ENCODE measurements around the gene SPRED2.

The SPRED2 gene

DNA sequence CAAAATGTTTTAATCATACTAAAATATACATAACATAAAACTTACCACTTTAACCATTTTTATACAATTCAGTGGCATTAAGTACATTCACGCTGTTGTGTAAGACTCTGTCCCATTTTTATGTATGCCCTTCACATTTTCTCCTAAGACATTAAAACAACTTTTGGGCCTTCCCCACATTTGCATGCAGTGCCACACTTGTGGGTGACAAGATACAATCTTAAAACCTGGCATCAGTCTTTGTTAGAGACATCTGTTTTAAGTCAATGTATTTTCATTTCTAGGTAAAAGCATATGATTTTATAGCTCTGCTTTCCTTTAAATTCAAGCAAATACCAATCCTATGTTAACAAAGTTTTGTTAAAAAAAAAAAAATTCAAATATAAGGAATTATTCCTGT lies 17.3 kb downstream of the SPRED2 start:
- DNase-seq (ENCODE audit: low spot score): no peak

DNA sequence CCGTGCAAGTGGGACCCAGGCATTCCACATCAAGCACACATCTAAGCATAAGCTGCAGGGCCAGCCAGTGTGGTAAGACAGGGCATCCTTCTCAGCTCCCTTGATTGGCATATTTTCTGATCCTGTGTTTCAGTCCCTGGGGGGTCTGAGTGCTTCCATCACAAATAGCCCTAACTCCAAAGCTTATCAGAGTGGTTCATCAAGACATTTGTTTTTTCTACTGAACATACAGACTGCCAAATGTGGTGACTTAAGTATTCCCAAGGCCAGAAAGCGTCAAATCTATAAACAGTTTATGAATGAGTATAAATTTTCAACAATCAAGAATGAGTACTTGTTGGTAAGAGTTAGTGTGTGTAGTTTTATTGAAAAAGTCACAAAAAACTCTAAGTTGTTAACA lies 18.8 kb downstream of the SPRED2 start:
- no peak for DNase-seq (ENCODE audit: low spot score)

DNA sequence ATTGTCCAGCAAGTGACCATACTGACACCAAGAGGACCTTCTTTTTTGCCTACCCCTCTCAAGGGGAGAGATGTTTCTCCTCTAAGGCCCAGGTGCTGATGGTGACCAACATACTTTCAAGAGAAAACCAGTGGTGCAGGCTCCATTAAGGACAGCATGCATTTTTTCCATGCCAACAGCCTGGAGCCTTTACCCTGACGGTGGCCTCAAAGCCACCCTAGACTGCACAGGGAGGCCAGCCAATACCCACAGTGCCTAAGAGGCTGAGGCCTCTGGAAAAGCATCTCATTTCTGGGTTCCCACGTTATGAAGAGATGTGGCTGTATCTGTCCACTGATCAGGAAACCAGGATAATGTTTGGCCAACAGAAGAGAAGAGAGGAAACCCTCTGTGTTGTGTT lies 19.3 kb downstream of the SPRED2 start:
- DNase-seq (ENCODE audit: low spot score): no peak

DNA sequence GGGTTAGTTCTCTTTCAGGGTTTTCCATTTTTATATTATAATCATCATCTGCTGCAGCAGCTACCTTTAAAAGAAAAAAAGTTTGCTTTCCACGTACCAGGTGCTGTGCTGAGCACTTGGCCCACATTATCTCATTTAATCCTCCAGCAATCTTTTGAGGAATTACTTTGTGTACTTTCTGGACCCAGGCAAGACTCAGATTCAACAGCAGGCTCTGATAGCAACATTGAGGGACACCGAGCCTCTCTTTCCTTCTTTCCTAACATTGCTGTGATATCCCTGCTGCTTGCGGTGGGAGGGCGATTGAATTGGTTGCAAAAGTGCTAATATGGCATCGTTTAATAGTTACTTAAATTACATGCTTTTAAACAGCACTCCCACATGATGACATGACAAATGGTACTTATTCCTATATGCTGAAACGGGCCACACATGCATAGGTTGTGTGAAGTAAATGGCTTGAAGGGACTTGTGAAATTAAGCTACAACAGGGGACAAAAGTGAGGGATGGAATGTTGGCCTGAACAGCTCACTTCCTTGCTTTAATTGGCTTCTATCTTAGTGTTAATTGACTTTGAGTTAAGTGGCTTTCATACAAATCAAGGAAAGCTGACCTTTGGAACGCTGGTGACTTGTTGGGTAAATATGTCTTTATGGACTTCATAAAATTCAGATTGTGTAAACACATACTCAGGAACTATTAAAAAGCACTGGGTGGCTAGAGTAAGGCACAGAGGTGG lies 21.2 kb downstream of the SPRED2 start:
- no peak for DNase-seq (ENCODE audit: low spot score)

DNA sequence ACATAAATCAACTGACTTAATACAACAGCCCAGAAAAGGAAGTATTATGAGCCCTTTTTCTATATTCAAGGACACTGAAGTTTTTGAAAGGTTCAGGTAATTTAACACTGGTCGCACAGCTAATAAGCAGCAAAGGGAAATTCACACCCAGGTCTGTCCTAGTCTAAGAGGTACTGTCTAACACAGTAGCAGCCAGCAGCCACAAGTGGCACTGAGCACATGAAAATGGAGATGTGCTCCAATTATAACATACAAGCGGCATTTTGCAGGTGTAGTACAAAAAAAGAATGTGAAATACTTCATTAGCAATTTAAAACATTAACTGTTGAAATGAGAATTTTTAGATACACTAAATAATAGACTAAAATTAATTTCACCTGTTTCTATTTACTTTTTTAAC lies 23.4 kb downstream of the SPRED2 start:
- DNase-seq (ENCODE audit: low spot score): no peak

DNA sequence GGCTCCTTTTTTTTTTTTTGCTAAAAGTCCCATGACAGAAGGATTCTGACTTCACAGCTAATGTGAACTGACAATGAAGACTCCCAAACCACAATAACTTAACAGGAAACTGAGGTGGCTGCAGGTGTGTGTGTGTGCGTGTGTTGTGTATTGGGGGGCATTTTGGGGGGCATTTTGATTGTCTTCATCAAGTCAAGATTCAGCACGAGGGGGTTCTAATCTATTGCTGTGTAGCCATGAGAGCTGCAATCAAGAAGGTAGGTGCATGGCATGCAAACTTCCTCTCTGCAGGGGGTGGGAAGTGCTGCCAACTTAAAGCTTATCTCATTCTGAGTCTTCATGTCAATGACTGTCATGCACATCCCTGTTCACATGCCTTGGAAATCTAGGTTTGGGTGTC lies 25.2 kb downstream of the SPRED2 start:
- DNase-seq (ENCODE audit: low spot score): no peak

DNA sequence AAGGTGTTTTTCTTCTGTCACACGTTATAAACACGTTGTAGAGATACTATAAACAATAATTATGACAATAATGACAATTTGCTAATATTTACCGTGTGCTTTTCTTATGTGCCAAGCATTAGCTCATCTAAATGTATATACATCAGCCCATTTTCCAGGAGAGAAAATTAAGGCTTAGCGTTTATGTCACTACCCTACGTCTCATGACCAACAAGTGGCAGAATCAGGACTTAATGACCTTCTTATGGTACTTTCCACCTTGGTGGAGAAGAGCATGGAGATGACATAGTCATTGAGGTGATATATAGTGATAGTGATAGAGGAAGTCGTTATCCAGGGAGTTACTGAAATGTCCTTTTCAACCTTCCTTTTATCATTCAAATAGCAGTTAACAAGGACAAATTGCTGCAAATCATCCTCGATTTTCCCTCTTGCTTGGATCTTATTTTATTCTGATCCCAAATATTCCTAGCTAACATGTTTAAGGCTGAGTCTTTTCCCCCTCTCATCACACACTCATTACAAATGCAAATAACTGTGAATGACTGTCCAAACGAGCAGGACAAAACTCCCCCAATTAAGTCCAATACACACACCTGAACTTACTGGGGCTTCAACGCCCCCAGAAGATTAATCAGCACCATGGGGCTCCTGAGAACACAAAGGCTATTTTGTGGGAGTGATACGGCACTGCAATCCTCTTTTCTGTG lies 27.3 kb downstream of the SPRED2 start:
- DNase-seq (ENCODE audit: low spot score): no peak

DNA sequence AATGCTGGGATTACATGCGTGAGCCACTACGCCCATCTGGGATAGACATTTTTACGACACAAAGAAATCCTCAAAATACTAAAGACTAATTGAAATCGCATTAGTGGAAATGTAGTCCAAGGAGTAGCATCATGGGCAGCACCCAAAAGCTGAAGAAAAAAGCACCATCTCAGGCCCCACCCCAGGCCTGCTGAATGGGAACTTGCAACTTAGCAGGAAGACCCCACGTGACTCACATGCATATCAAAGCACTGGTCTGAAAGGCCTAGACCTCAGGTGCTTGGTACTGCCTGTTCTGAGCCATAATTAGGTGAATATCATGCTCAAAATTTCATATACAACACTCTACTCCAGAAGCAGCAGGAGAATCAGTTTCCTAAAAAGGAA lies 28.9 kb downstream of the SPRED2 start:
- DNase-seq (ENCODE audit: low spot score): no peak

DNA sequence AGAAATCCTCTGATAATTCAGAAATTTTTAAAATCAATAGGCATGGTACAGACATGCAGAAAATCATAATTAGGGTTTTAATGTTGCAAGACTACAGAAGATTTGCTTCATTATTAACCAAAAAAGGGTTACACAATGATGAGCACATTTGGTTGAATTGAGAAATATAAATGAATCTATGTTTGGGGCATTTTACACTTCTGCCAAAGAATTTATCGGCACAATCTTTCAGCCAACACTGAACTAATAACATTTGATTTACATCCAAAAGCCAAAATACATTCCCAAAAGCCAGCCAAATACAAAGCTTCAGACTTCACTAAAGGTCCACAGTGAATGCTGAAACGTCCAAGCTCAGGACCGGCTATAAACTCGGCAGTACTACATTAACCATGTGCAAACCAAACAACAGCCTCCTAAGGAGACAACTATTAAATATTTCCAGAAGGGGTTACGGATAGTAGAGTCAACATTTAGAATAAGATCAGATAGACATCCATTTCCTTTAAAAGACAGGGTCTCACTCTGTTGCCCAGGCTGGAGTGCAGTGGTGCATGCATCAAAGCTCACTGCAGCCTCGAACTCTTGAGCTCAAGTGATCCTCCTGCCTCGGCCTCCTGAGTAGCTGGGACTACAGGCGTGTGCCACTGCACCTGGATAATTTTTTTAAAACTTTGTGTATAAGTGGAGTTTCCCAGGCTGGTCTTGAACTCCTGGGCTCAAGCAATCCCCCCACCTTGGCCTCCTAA lies 29.4 kb downstream of the SPRED2 start:
- no peak for DNase-seq (ENCODE audit: low spot score)

DNA sequence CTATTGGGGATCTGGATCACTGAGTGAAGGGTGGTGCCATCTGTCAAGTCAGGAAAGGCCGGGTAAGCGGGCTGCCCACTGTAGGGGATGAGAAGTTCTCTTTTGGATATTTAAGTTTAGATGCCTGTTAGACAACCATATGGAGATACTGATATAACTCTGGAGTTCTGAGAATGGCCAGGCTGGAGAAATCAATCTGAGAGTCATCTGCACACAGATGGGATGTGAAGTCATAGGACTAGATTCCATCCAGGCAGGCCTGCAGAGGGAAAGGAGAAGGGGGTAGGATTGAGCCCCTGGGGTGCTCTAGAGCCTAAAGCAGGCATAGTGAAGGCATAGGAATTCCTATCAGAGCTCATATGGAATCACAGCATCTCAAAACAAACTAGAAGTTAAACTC lies 30.1 kb downstream of the SPRED2 start:
- DNase-seq (ENCODE audit: low spot score): no peak

DNA sequence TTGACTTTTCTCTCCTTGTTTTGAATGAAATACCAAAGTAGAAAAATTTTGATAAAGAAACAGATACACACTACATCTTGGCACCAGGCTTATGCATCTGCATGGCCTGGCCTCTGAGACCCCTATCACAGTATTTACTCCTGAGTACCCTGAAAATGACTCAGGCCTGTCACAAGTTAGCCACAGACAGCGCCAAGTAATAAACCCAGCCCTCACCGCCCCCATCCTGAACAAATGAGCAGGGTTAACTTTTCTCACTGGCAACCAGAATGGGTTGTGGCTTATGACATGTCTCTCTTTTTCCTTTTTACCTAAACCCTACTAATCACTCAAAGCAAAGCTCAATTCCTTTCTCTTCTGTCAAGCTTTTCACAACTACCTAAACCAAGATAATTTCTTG lies 35.3 kb downstream of the SPRED2 start:
- DNase-seq (ENCODE audit: low spot score): no peak

DNA sequence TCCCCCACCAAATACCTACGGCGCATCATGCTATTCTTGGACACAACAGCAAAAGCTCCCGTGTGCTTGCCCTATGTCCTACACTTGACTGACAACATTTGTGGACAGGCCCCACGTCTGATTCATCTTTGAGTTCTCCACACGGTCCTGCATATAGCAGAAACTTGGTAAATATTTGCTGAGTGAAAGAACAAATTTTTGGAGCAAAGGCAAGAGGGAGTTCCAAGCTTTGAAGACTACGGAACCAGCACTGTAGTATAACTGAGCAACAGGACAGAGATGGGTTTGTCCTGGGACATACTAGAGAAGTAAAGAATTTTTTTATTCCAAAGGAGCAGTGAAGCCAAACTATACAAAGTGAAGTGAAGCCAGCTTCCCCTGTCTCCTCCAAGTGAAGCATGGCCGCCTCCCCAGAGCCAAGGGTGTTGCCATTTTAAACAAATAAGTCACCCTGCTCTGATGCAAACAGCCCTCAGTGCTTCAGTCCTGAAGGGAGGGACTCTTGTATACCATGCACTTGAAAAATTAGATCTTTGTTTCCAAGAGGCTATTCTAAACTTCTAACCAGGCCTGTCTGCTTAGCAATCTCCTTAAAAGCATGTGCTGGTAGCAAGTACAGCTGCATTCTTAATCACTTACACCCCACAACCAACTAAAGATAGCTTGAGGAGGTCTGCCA lies 35.9 kb downstream of the SPRED2 start:
- no peak for DNase-seq (ENCODE audit: low spot score)

DNA sequence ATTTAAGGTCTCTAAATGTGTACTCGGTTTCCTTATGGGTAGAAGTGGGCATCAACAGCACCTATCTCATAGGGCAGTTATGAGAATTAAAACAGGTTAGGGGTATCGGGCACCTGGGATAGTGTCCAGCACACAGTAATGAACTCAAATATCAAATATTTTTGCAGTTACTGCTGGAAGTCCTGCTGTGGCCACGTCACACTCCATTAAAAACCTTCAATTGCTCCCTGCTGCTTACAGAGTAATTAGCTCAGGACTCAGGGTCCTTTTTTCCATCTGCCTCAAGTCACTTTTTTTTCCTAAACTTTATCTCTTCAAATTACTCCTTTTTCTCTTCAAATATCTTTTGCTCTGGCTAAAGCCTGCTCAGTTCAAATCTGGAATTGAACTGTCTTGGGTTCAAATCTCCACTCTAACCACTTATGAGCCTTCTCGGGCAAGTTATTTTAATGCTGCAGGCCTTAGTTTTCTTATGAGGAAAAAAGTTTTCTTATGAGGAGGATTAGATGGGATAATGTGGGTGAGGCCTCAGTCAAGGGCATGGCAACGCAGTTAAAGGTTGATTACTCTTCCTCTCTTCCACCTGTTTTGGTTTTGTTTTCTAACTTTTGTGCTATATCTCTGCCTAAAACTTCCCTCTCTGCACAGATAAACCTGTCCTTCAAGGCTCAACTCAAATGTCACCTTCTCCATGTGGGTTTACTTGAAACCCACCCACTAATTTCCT lies 36.6 kb downstream of the SPRED2 start:
- no peak for DNase-seq (ENCODE audit: low spot score)

DNA sequence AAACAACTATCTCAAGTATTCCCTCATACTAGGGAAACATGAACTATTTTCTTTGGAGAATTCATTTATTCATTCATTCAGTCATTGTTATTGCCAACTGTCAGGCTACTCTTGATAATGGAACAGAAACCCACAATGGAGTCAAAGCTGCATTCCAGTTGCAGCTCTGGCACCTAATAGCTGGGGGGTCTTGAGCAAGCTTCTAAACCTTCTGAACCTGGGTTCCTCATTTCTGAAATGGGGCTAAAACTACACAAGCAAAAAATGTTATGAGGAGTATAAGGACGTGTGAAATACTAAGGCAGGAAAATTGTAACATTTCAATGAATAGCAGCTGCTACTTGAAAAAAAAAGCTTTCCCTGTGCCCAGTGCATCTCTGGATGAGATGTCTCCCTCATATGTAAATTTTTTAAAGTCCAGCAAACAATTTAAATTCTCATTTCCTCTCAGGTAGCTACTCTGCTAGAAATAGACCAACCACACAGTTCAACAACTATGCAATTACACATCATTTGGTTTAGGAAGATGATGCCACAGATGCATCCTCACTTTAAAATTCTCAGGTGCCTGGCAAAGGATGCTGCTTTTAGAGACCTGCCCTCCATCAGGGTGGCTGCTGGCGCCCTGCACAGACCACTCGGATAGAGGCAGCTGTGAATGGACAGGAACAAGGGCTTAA lies 38.5 kb downstream of the SPRED2 start:
- no peak for DNase-seq (ENCODE audit: low spot score)

DNA sequence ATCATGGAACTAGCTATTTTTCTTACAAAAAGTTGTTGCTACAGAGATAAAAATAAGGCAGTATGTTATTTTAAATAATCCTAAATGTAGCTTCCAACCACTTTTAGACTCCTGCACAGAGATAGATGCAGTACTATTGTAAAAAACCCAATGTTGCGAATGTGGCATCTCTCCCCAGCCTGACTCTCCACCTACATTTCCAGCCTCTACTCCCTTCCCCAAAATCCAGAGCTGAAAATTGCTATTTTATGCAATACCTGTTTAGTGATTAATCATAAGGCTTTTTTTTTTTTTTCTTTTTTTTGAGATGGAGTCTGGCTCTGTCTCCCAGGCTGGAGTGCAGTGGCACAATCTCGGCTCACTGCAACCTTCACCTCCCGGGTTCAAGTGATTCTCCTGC lies 39.4 kb downstream of the SPRED2 start:
- DNase-seq (ENCODE audit: low spot score): no peak

DNA sequence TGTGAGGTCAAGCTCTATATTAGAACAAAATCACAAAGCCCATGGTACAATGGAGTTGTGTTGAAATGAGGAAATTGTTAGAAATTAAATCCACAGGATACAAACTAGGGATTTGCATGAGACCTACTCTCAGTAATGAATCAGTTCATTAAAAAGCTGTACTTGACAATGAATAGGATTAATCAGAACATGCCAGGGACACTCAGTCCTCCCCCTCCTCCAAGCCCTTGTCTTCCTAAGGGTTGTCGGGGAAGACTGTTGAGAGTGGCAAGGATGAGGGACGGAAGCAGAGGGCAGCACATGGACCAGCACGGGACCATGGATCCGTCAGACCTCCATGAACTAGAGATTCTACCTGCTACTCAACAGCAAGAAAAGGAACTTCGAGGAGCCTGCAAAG lies 39.8 kb downstream of the SPRED2 start:
- DNase-seq (ENCODE audit: low spot score): no peak

DNA sequence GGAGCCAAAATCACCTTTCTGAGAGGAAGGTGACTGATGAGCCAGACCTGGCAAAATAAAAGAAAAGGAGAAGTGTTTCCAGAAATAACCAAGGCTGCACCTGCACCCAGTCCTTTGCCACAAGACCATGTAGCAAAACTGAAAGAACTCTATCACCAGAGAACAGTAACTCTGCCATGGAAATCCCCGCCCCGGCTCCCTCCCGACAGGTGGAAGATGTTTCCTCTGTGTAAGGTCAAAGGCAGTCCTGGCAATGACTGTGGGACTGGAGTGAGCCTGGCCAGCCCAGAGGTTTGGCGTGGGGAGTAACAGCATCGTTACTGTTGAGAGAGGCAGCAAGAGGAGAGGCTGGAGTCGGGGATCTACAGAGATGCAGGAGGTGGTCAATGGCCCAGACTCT lies 42.3 kb downstream of the SPRED2 start:
- no peak for DNase-seq (ENCODE audit: low spot score)

DNA sequence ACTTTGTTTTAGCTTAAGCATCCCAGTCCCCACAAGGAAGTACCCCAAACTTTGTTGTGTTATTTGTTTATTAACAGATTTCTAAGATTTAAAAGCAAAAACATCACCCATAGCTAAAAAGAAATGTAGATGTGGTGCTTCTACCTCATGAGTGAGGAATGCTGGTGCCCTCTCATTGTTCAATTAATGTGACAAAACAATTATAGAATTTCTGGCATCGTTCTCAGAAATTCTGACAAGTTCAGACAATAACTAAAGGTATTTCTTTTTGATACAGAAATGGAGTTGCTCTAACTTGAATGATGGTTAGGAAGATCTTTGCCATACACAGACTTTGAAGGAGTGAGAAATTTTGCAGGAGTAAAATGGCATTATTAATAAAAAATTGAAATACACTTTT lies 42.9 kb downstream of the SPRED2 start:
- no peak for DNase-seq (ENCODE audit: low spot score)

DNA sequence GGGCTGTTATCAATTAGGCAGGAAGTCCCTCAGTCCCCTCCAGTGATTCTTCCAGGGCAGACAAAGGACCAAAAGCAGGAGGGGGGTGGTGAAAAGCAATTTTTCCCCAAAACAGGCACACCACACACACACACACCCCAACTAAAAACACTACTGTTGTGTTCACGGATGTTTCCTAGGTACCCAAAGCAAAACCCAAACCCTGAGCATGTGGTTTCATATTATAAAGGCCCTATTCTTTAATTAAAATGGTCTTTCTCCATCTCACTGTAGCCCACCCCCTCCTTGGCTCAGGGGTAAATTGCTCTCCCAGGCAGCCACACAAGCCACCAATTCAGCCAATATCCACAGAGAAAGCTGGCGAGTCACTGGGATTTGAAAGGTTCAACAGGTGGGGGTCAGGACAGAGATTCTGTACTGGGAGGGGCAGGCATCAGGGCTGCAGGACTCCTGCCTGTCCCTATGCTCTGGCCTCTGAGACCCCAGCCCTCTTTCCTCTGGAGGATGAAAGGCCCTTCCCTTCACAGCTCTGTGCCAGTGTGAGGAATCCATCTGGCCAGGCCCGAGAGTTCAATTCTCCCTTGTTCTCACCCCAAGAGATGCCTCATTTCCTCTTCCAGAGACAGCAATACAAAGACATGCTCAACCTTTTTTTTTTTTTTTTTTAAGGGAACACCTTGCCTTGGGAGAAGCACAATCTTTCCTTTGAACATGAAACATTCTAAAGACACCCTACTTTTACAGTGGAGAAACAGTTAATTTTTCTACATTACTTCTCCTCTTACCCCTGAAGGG lies 43.6 kb downstream of the SPRED2 start:
- DNase-seq (ENCODE audit: low spot score): no peak

DNA sequence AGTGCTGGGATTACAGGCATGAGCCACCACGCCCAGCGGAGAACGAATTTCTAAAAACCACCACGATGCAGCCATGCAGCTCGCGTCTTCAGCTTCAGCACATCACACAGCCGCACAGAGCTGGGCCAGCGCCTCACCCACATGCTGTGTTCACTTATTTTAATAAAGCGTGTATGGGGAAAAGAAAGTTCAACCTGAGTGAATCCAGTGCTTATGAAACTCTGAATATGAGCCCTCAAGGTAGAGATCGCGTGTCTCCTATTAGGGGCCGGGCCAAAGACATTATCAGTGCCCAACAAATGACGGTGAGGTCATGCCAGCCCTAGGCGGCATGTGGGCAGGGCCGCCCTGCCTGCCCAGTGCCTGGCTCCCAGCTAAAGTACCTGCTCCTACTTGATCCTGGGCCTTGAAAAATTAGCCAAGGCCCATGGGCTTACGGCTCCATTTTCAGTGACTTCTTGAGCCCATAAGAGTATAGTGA lies 44.3 kb downstream of the SPRED2 start:
- no peak for DNase-seq (ENCODE audit: low spot score)

Data from left forelimb (tissue), 1 donor.